Measurements from ENCODE around the gene LCN1.

DNA sequence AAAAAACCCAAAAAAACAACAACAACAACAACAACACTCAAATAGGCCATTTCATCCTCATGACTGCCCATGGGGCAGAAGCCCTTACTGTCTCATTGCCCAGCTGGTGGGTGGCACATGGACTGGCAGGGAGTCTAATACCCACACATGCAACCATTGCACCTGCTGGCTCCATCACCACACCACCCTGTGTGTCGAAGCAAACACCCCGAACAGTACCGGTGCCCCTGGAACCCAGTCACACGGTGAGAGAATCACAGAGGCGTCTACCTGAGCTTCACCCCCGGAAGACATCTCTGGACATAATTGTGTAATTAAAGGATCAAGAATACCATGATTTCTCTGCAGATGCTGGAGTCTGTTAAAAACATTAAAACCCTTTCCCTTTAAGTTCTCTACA, 46.8 kb downstream of the LCN1 start:
- no peak for TF ChIP-seq POLR2A (IDR thresholded peaks at IDR 0.05)
- TF ChIP-seq, protein P1, sequence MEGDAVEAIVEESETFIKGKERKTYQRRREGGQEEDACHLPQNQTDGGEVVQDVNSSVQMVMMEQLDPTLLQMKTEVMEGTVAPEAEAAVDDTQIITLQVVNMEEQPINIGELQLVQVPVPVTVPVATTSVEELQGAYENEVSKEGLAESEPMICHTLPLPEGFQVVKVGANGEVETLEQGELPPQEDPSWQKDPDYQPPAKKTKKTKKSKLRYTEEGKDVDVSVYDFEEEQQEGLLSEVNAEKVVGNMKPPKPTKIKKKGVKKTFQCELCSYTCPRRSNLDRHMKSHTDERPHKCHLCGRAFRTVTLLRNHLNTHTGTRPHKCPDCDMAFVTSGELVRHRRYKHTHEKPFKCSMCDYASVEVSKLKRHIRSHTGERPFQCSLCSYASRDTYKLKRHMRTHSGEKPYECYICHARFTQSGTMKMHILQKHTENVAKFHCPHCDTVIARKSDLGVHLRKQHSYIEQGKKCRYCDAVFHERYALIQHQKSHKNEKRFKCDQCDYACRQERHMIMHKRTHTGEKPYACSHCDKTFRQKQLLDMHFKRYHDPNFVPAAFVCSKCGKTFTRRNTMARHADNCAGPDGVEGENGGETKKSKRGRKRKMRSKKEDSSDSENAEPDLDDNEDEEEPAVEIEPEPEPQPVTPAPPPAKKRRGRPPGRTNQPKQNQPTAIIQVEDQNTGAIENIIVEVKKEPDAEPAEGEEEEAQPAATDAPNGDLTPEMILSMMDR (IDR thresholded peaks at IDR 0.05): no peak

Measured in body of pancreas (tissue), 4 donors.